ENCODE measurements around the gene HOXA9. TPM values are rescaled to one million over a fixed set of nuclear protein-coding genes. Genes with fewer than 3 reads are reported as not detected.

The HOXA9 gene
- 100 to 1,000 TPM in 3 of 4 donors, 10 to 100 TPM in 1; 86.6 to 118 (median 107) TPM for polyA plus RNA-seq (ENCODE audit: insufficient read length in 4 of 4)

- DNase-seq (ENCODE audit: low read depth in 4 of 4, low spot score in 2 of 4): peak in 3 of 4 donors; percentile 89 to 92 (median 90)
Measured at GRCh38 chr7:27165089-27165995, at the start of gene HOXA9. Gene HOXA9, minus strand, starts transcription at chr7:27165537. Its CDS starts 80 bp downstream, at chr7:27165457.

DNA sequence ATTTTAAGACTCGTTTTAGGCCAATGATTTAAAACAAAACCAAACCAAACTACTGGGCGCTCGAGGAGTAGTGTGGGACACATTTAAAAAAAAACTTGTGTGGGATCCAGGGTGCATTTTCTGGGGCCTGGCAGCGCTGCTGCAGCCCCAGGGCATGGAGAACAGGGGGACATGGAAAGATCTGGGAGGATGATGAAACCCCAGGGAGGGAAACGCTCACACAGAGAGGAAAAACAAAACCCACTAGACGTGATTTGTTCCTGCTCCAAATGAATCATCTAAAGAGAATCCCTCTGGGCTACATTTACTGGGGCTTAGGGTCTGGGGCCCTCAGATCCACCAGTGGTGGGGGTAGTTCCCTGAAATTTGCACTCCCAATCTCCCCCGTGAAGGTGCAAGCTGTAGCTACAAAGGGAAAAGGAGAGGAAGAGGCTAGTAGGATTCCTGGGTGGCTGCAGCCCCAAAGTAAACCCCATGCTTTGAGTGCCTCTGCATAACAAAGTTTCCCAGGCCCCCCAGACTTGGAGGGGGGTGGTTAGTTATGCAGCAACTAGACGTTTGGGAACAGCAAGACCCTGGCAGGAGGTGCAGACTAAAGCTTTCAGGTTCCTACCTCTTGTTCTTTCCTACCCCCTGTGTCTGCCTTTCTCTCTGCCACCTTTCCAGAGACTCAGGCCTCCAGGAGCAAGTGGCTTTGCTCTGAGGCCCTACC is 49.1 kb upstream of the HOXA9 start:
- DNase-seq (ENCODE audit: low read depth in 4 of 4, low spot score in 2 of 4): no peak

DNA sequence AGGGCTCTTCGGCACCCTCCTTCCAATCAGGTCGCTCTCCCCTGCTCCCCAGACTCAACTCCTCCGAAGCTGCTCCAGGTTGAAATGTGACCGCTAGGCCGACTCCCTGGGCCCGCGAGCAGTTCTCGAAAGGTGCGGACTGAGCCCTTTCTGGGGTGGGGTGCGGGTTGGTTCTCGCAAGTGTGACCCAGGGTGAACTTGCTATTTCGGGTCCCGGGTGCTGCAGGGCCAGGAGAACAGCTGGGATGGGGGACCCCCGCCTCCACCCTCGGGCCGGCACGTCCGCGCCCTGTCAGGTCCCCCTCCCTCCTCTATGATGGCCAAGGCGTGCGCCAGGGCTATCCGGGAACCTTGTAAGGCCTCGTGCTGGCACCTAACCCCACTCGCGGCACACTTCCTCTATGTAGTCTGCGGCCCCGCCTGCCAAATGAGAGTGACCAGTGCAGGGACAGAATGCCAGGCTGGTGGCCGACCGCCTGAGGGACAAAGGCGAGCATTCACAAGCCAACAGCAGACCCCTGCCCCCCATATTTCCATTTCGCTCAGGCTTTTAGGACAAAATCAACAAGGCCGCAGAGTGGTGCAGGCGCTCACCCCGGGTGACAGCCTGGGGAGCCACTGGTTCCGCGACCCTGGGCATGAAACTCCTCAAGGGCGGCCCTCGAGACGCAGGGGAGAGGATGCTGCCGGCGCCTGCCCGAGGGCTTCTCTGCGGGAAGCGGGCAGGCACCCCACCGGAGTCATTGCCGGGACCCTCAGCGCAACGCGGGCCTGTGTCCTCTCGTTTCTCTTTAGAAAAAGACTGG is 48.3 kb upstream of the HOXA9 start:
- DNase-seq (ENCODE audit: low read depth in 4 of 4, low spot score in 2 of 4): no peak

DNA sequence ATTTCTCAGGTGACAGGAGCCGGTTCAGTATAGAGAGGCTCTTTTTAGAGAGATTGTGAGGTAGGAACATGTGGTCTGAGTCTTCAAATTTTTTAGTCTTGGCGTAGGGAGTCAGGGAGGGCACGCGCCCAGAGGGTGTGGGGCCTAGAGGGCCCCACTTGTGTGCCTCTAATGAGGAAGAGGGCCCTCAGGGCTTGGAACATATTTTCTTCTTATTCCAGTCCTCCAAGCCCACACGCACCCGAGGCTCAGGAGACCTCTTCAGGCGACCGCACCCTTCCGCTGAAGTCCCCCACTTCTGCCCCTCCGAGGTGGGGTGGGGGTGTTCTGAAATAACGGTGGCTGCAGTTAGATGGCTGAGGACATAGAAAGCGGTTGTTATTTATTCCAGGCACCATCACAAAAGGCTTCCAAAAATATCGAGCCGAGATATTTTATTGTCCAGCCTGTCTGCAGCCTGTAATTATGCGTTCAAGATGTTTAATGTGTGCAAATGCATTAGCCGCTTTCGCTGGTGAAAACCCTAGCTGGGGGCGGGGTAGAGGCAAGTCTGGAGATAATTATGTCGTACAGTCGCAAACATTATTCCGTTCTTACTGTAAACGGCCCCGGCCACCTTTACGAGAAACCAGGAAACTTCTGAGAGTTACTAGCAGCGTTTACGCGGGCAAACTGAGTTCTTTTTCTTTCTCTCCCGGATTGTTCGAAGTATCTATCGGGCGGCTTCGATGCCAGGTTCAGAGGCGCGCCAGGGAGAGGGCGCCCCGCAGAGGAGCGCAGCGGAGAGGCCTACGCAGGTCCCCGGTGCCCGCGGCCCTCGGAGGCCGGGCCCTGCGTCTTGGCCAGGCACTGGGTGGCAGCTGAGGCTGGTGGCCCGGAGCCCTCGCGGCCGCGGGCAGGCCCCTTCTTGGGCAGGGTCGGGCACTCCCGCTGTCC is 47.4 kb upstream of the HOXA9 start:
- no peak for DNase-seq (ENCODE audit: low read depth in 4 of 4, low spot score in 2 of 4)

DNA sequence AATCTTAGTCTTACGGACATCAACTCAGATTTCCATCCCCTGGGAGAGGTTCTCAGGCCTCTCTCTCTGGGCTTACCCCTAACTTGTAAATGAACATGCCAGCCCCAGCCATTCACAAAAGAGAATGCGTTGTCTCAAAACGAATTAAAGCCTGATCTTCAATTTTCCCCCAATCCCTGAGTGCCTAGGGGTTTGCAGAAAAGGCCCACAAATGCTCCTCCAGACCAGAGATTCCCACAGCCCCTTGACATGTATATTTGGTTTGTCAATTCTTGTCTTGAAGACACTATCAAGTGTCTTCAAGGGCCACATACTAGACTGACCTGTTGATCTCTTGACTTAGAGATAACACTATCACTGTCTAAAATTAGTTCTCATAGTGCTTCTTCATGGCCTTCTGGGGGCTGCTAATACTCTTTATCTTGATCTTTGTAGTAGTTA is 46.4 kb upstream of the HOXA9 start:
- DNase-seq (ENCODE audit: low read depth in 4 of 4, low spot score in 2 of 4): no peak

- DNase-seq (ENCODE audit: low read depth in 4 of 4, low spot score in 2 of 4): no peak
Measured at GRCh38 chr7:27211084-27211446, 45.7 kb upstream of the HOXA9 start.

DNA sequence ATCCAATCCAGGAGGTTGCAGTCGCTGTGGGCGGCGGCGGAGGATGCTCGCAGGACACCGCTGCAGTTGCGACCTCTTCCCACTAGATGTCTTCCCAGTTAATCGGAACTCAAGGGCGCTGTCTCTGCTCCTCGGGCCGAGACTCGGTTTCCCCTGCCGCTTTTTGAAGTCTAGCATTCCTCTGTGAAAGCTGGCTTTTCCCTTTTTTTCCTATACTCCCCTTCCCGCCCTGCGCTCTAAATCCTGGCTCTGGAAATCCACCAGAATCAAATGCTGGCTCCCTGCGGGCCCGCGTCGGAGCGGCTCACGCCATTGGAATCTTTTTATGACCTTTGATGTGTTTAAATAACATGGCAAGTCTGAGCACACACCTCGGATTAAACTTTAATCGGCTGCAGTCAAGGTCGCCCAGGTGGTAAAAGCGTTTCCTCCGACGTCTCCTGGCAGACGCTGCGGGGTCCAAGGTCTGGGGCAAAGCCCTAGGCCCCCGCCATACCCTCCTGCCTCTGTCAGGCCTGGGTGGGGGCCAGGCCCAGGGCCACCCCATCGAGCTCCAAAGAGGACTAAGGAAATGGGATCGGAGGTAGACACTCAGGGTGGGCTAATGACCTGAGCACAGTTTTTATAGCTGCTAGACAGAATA is 45.2 kb upstream of the HOXA9 start:
- no peak for DNase-seq (ENCODE audit: low read depth in 4 of 4, low spot score in 2 of 4)

- DNase-seq (ENCODE audit: low read depth in 4 of 4, low spot score in 2 of 4): no peak
Measured at GRCh38 chr7:27209933-27210440, 44.6 kb upstream of the HOXA9 start.

- DNase-seq (ENCODE audit: low read depth in 4 of 4, low spot score in 2 of 4): no peak
Measured at GRCh38 chr7:27208998-27209397, 43.7 kb upstream of the HOXA9 start.

GRCh38 chr7:27207348-27207985 is 42.1 kb upstream of the HOXA9 start:
- DNase-seq (ENCODE audit: low read depth in 4 of 4, low spot score in 2 of 4): no peak

GRCh38 chr7:27205325-27206280 is 40.3 kb upstream of the HOXA9 start:
- peak in 1 of 4 donors; percentile 24 for DNase-seq (ENCODE audit: low read depth in 4 of 4, low spot score in 2 of 4)

GRCh38 chr7:27204851-27205322 is 39.5 kb upstream of the HOXA9 start:
- peak in 1 of 4 donors; percentile 23 for DNase-seq (ENCODE audit: low read depth in 4 of 4, low spot score in 2 of 4)

GRCh38 chr7:27203964-27204594 is 38.7 kb upstream of the HOXA9 start:
- DNase-seq (ENCODE audit: low read depth in 4 of 4, low spot score in 2 of 4): no peak

DNA sequence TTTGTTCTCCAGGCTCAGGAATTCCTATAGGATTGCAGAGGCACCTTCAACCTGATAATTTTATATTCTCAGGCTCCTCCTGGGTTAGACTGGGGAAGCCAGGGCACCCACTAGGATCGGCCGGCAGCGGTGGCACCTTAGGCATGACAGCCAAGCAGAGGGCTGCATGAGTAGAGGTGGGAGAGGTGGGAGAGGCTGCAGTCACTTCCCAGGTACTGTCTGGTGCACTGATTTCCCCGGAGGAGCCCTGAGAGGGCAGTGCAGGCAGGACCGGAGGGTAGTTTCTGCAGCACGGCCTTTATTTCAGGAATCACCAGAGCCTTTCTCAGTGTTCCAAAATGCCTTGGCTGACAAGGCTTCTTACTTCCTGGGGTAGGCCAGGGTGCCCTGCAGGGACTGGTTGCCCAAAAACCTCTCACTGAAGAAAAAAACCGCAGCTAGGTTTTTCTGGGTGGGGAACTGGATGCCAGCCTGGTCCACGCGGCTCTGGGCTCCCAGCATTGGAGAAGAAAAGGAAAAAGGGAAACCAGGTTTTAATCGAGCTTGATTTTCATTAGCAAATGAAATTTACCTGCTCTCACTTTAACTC is 38.1 kb upstream of the HOXA9 start:
- DNase-seq (ENCODE audit: low read depth in 4 of 4, low spot score in 2 of 4): no peak

- no peak for DNase-seq (ENCODE audit: low read depth in 4 of 4, low spot score in 2 of 4)
Measured at GRCh38 chr7:27202862-27203134, 37.5 kb upstream of the HOXA9 start.

GRCh38 chr7:27202018-27202861 is 36.9 kb upstream of the HOXA9 start:
- DNase-seq (ENCODE audit: low read depth in 4 of 4, low spot score in 2 of 4): peak in 1 of 4 donors; percentile 32
